Peyer's patch (tissue), 4 donors: ENCODE data around the gene P2RX7.
"Not testable (repeated sequence)": the region's sequence is repeated elsewhere in the genome, so short reads cannot be mapped to it uniquely, and the experiment has no call there.

Experiments used
- CTCF ChIP-seq, 6 experiments: fragments of 450-650 bp in 4 of 6; fragments of 200-600 bp in 2 of 6; sonication (generic) in 1 of 6; IDR thresholded peaks; one replicate each; pipeline ENCODE4 v1.5.1; 2017 to 2019; ENCODE audit warnings: antibody characterized with exemption in 6 of 6, mild to moderate bottlenecking in 3 of 6, moderate library complexity in 1 of 6
- POLR2A ChIP-seq, 2 donors: fragments of 450-650 bp; IDR thresholded peaks; one replicate each; pipeline ENCODE4 v1.5.1; 2017; ENCODE audit warnings: antibody characterized with exemption in 2 of 2, mild to moderate bottlenecking in 2 of 2, moderate library complexity in 2 of 2

- not testable (repeated sequence) for TF ChIP-seq CTCF, POLR2A (IDR thresholded peaks at IDR 0.05)
Observed at GRCh38 chr12:121164839-121165238, 32.2 kb downstream of the P2RX7 start.
